C4-2B (cell line): ENCODE results near the gene GPR68.
"Not testable (repeated sequence)": the region's sequence is repeated elsewhere in the genome, so short reads cannot be mapped to it uniquely, and the experiment has no call there.

Source experiments
- H3K27ac ChIP-seq: fragments of 450-650 bp; 2 replicates; pipeline ENCODE4 v1.5.1; 2017
- ZFX ChIP-seq: fragments of 450-650 bp; IDR thresholded peaks from 2 replicates; pipeline ENCODE4 v1.6.1; 2017
- TF ChIP-seq, protein P1 (sequence below): fragments of 450-650 bp; conservative IDR thresholded peaks from 2 replicates; pipeline ENCODE4 v1.5.1; 2017; ENCODE audit warnings: mild to moderate bottlenecking

GPR68 gene

DNA sequence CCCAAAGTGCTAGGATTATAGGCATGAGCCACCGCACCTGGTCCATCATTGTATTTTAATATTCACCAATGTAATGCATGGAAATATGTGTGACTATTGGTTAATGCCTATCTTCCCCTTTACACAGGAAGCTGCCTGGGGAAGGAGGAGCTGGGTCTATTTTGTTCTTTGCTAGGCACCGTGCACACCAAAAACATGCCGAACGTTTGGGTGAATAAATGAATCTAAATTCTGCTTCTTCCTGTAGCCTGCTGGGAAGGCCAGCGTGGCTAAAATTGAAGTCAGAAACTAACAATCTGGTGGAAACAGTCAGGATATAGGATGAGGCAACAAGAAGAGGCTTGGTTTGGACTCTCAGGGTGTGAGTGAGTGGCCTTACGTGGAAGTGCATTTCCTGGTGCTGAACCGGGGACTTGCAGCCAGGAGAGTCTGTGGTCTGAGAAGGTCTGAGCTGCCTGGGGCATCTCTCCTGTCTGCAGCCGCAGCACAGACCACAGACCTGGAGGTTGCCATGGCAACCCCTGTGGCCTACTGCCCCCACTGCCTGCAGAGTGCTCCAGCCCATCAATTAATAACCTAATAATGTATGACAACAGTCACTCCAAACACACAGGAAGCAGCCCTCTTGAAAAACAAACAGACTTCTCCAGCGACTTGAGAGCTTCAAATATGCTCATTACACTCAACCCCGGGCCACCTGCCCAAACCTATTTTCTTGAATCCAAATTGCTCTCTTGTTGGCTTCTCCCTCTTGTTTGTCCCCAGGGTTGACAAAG is 5.5 kb upstream of the GPR68 start:
- no peak for TF ChIP-seq ZFX
- TF ChIP-seq, protein P1, sequence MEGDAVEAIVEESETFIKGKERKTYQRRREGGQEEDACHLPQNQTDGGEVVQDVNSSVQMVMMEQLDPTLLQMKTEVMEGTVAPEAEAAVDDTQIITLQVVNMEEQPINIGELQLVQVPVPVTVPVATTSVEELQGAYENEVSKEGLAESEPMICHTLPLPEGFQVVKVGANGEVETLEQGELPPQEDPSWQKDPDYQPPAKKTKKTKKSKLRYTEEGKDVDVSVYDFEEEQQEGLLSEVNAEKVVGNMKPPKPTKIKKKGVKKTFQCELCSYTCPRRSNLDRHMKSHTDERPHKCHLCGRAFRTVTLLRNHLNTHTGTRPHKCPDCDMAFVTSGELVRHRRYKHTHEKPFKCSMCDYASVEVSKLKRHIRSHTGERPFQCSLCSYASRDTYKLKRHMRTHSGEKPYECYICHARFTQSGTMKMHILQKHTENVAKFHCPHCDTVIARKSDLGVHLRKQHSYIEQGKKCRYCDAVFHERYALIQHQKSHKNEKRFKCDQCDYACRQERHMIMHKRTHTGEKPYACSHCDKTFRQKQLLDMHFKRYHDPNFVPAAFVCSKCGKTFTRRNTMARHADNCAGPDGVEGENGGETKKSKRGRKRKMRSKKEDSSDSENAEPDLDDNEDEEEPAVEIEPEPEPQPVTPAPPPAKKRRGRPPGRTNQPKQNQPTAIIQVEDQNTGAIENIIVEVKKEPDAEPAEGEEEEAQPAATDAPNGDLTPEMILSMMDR = no peak
- no peak overlapping the region for H3K27ac ChIP-seq

DNA sequence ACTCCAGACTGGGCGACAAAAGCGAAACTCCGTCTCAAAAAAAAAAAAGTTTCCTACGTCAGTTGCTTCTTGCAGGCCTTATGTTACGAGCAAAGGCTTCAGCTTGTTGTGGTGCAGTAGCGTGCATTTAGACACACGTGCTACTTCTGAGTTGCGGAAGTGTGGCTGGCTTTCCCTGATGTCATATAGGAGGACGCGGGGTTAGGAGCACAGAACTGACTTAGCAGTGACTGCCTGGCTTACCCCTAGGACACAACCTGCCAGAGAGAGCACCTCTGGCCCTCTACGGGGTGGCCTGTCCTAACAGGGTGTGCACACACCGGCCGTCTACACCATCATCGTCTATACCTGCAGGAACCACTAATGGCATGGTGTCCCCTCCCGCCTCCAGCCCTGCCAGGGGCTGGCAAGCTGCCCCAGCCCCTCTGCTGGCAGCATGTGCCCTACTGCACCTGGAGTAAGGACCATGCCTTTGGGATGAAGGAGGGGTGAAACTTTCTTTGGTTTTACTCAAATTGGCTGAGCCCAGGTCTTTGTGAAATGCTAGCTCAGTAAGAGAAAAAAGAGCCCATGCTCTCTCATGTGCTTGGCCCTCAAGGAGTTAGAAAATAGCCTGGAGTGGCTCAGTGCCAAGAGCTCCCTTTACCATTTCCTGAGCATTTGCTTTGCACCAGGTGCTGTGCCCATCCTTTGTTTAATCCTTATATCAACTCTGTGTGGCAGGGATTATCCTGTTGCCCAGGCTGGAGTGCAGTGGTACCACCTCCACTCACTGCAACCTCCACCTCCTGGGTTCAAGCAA is 1.7 kb upstream of the GPR68 start:
- H3K27ac ChIP-seq = no peak overlapping the region

DNA sequence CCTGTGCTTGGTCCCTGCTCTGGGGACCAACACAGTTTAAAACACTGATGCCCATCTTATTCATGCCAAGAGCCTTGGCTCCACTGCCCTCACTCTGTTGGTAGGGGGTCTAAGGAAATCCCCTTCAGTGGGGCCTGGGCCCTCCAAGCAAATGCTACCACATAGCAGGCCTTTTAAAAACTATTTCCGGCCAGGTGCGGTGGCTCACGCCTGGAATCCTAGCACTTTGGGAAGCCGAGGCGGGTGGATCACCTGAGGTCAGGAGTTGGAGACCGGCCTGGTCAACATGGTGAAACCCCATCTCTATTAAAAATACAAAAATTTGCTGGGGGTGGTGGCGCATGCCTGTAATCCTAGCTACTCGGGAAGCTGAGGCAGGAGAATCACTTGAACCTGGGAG is 1.1 kb upstream of the GPR68 start:
- not testable (repeated sequence) for H3K27ac ChIP-seq

More for the DNA sequence above, 1.7 kb upstream of the GPR68 start:
- TF ChIP-seq, protein P1 = no peak
- TF ChIP-seq ZFX = no peak

DNA sequence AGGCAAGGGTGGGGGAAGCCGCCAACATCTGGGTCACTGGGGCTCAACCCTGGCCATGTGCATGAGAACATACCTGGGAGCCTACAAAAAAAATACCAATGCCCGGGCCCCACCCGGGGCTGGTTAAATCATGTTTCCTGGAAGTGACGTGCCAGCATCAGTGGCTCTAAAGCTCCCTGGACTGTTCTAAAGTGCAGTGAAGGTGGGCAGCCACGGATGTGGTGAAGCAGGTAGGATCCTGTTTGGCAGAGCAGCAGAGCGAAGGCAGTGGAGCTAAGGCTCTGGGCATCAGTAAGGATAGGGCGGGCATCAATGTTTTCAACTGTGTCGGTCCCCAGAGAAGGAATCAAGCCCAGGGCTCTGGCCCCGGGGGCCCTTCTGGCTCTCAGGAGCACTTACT is 525 bp upstream of the GPR68 start:
- TF ChIP-seq, protein P1 = no peak
- no peak for TF ChIP-seq ZFX
- H3K27ac ChIP-seq = no peak overlapping the region

DNA sequence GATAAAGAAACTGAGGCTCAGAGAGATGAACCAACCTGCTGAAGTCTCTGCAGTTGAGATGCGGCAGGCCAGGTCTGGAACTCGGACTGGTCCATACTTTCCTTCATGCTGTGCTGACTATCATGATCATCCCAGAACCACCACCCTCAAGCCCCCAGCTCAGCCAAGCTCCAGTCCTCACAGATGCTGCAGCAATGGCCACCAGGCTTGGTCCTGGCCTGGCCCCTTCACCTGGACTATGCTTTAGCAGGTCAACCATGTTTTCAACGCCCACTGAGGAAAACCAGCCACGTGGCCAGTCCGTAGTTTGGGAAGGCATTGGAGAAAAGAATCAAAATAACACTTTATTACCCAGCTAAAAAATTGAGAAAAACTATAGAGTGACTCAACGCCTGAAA is 1.4 kb downstream of the GPR68 start:
- H3K27ac ChIP-seq = no peak overlapping the region
- TF ChIP-seq, protein P1 = no peak
- TF ChIP-seq ZFX = no peak

DNA sequence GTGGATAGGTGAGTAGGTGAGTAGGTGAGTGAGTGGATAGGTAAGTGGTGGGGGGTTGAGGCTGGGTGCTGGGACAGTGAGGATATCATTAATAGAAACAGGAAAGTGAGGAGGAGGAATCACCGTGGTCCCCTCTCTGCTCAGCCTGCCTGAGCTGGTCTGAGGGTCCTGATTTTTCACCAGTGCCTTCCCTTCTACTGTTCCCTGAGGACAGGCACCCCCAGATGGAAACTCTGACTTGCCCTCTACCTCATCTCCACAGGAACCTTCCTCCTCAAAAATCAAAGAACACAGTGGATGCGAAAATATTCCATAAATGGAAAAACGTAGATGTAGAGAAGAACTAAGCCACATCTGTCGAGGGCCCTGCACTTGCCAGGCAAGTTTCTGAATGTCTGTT is 1.9 kb downstream of the GPR68 start:
- TF ChIP-seq, protein P1 = no peak
- TF ChIP-seq ZFX = no peak
- no peak overlapping the region for H3K27ac ChIP-seq

DNA sequence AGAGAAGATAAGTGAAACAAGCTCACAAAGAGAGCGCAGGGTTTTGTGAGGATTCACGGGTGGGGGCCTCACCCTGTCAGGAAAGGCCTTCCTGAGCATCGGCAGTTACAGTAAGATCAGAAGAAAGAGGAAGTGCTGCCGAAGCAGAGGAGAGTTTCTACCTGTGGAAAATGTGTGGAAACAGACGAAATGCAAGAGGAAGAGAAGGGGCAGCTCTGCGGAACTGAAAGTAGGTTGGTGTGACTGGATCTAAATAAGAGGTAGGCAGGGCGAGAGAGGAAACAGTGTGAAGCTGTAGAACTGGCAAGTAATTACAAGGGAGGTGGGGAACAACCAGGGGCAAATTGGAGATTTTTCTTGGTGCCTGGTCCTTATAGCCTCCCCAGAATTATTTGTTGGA is 2.6 kb downstream of the GPR68 start:
- TF ChIP-seq, protein P1 = no peak
- TF ChIP-seq ZFX = no peak
- H3K27ac ChIP-seq = no peak overlapping the region
